GM12878 (cell line): ENCODE data around the gene DFFB. TPM values are rescaled to one million over a fixed set of nuclear protein-coding genes. Genes with fewer than 3 reads are reported as not detected.

ENCODE experiments used
- ATAC-seq: fragments of 200-7000 bp; cut with Tn5 transposase; 3 replicates; pipeline ENCODE4 v1.9.1; 2020; ENCODE audit warnings: mild to moderate bottlenecking, moderate library complexity
- BruUV-seq: library from RNA; stranded (reverse); fragments of 400-500 nt; replicated peaks from 2 replicates; lab custom pipeline; 2021; lab: Mats Ljungman, UMichigan
- CTCF ChIA-PET: fragments of 300-600 bp; sonication (Branson Sonifier 250); formaldehyde crosslinking; extraction: SDS; loops from one replicate; lab custom pipeline; 2021; ENCODE audit warnings: inconsistent platforms; lab: Yijun Ruan, JAX
- POLR2A ChIA-PET: fragments of 350-600 bp; formaldehyde crosslinking; extraction: SDS; loops from one replicate; lab custom pipeline; 2021; ENCODE audit warnings: inconsistent platforms; lab: Charles Lee
- RAD21 ChIA-PET: fragments of 300-600 bp; sonication (Branson Sonifier 250); formaldehyde crosslinking; loops from one replicate; lab custom pipeline; 2023; ENCODE audit warnings: antibody characterized with exemption; ENCODE audit not compliant: unreplicated experiment; lab: Charles Lee
- SMC1A ChIA-PET: fragments of 300-600 bp; sonication (Branson Sonifier 250); formaldehyde crosslinking; loops from one replicate; lab custom pipeline; 2023; ENCODE audit not compliant: unreplicated experiment, uncharacterized antibody; lab: Charles Lee
- DNase-seq: peaks from one replicate; pipeline ENCODE4 v3.0.0-alpha.2; 2011; ENCODE audit warnings: low read depth, low spot score
- FAIRE-seq: peaks from 3 replicates; lab custom pipeline; 2011; peaks lifted over from hg19 to GRCh38; lab: Jason Lieb, UNC
- H2AFZ ChIP-seq: 2 replicates; pipeline ENCODE4 v1.6.0; 2011; ENCODE audit warnings: low read depth, low read length, control low read depth; ENCODE audit not compliant: control insufficient read depth
- H3K27ac ChIP-seq: 2 replicates; pipeline ENCODE4 v1.5.1; 2011; ENCODE audit warnings: control low read depth; ENCODE audit not compliant: control insufficient read depth, insufficient read depth
- H3K27me3 ChIP-seq, 2 experiments: replicated peaks in 1 of 2; 2 replicates each; pipeline versions ENCODE4 v1.6.0 to v1.6.1; 2011; ENCODE audit warnings: low read length in 1 of 2; ENCODE audit not compliant: control insufficient read depth in 2 of 2, insufficient read depth in 2 of 2
- H3K36me3 ChIP-seq, 2 experiments: 2 replicates each; pipeline ENCODE4 v1.5.1; 2011; ENCODE audit warnings: low read length in 1 of 2; ENCODE audit not compliant: control insufficient read depth in 2 of 2, insufficient read depth in 2 of 2
- H3K4me1 ChIP-seq: 2 replicates; pipeline ENCODE4 v1.6.1; 2011; ENCODE audit warnings: mild to moderate bottlenecking, low read length, moderate library complexity, mixed read lengths; ENCODE audit not compliant: control insufficient read depth, insufficient read depth
- H3K4me2 ChIP-seq: 2 replicates; pipeline ENCODE4 v1.6.0; 2011; ENCODE audit warnings: control low read depth; ENCODE audit not compliant: control insufficient read depth, insufficient read depth
- H3K4me3 ChIP-seq: fragments of 200-600 bp; sonication (generic); 2 replicates; pipeline ENCODE4 v1.5.1; 2016
- H3K79me2 ChIP-seq: 2 replicates; pipeline ENCODE4 v1.6.0; 2011; ENCODE audit warnings: low read length; ENCODE audit not compliant: control insufficient read depth, insufficient read depth
- H3K9ac ChIP-seq: 2 replicates; pipeline ENCODE4 v1.8.0; 2011; ENCODE audit warnings: low read length, control low read depth, mixed read lengths; ENCODE audit not compliant: control insufficient read depth, insufficient read depth
- H3K9me3 ChIP-seq: replicated peaks from 3 replicates; pipeline ENCODE4 v1.5.1; 2011; ENCODE audit warnings: mild to moderate bottlenecking, low read length; ENCODE audit not compliant: control insufficient read depth, insufficient read depth
- H4K20me1 ChIP-seq: 2 replicates; pipeline ENCODE4 v1.6.0; 2011; ENCODE audit not compliant: control insufficient read depth, insufficient read depth
- BRCA1 ChIP-seq: IDR thresholded peaks from 2 replicates; pipeline ENCODE4 v1.6.1; 2011; ENCODE audit warnings: low read depth, low read length, improper control_type of control experiment
- CHD2 ChIP-seq: IDR thresholded peaks from 2 replicates; pipeline ENCODE4 v1.6.1; 2011; ENCODE audit warnings: low read depth, low read length, improper control_type of control experiment, borderline replicate concordance
- CREM ChIP-seq: IDR thresholded peaks from 2 replicates; pipeline ENCODE4 v1.6.1; 2014; ENCODE audit warnings: antibody characterized with exemption, low read depth
- FOS ChIP-seq: IDR thresholded peaks from 3 replicates; pipeline ENCODE4 v1.6.1; 2011; ENCODE audit warnings: borderline replicate concordance; ENCODE audit not compliant: insufficient read length; ENCODE audit errors: extremely low read depth
- HDAC6 ChIP-seq: fragments of 200-600 bp; sonication (generic); IDR thresholded peaks from one replicate; pipeline ENCODE4 v1.8.0; 2017; ENCODE audit warnings: antibody characterized with exemption; ENCODE audit not compliant: unreplicated experiment
- IKZF2 ChIP-seq, 2 experiments: fragments of 450-650 bp; IDR thresholded peaks; 2 replicates each; pipeline ENCODE4 v1.6.1; 2017; ENCODE audit warnings: mild to moderate bottlenecking in 2 of 2, moderate library complexity in 2 of 2
- JUND ChIP-seq: IDR thresholded peaks from 2 replicates; pipeline ENCODE4 v1.6.1; 2012; ENCODE audit warnings: low read depth, mild to moderate bottlenecking, low read length, improper control_type of control experiment, moderate library complexity
- MTA3 ChIP-seq: IDR thresholded peaks from 2 replicates; pipeline ENCODE4 v1.6.1; 2012; ENCODE audit warnings: low read length, inconsistent platforms, borderline replicate concordance
- PML ChIP-seq: IDR thresholded peaks from 2 replicates; pipeline ENCODE4 v1.6.1; 2012; ENCODE audit warnings: low read length, inconsistent platforms
- RAD51 ChIP-seq: fragments of 450-650 bp; IDR thresholded peaks from 2 replicates; pipeline ENCODE4 v1.6.1; 2016; ENCODE audit warnings: moderate library complexity, mild to moderate bottlenecking, inconsistent platforms
- RBBP5 ChIP-seq: fragments of 200-600 bp; sonication (generic); conservative IDR thresholded peaks from 2 replicates; pipeline ENCODE4 v1.6.1; 2016
- REST ChIP-seq: IDR thresholded peaks from 2 replicates; pipeline ENCODE4 v1.6.1; 2012; ENCODE audit warnings: mild to moderate bottlenecking, low read depth, low read length
- SUZ12 ChIP-seq: fragments of 200-600 bp; sonication (generic); IDR thresholded peaks from one replicate; pipeline ENCODE4 v1.6.1; 2018; ENCODE audit warnings: antibody characterized with exemption, mild to moderate bottlenecking; ENCODE audit not compliant: unreplicated experiment
- ZBTB40 ChIP-seq: fragments of 450-650 bp; IDR thresholded peaks from 2 replicates; pipeline ENCODE4 v1.6.1; 2016; ENCODE audit warnings: mild to moderate bottlenecking, moderate library complexity, borderline replicate concordance
- ZNF622 ChIP-seq: fragments of 450-650 bp; IDR thresholded peaks from 2 replicates; pipeline ENCODE4 v1.6.1; 2017; ENCODE audit warnings: mild to moderate bottlenecking, inconsistent platforms
- WGBS: methylation state at CpG from one replicate; pipeline ENCODE4 v1.1.6; 2016; ENCODE audit warnings: low lambda C conversion rate; ENCODE audit not compliant: insufficient replicate concordance, insufficient coverage; ENCODE audit errors: missing lambda C conversion rate; 5-methylcytosine and 5-hydroxymethylcytosine counted together
- in situ Hi-C: fragments of 300-500 bp; cut with MboI; formaldehyde crosslinking; loops from 9 replicates; pipeline ENCODE4 v1.14.3; 2018; ENCODE audit warnings: mixed read lengths
- intact Hi-C: fragments of 100-400 bp; cut with micrococcal nuclease; formaldehyde crosslinking; loops from one replicate; pipeline ENCODE4 v1.14.2; 2022; ENCODE audit not compliant: unreplicated experiment
- polyA plus RNA-seq, 11 experiments: library from polyadenylated mRNA; depleted of rRNA in 4 of 11; unstranded in 6 of 11; stranded (reverse) in 5 of 11; fragments of >200 nt; fragmentation: Nextera tagmentation in 4 of 11; fragmentation: Illumina TruSeq in 1 of 11; extraction: Ambion mirVana in 4 of 11; extraction: Trizol in 1 of 11; gene quantifications; 1 replicate in 1 of 11; 2 replicates in 10 of 11; pipeline versions ENCODE4 v1.2.1 to v1.2.3, GENCODE V29; 2011 to 2016; ENCODE audit warnings: inconsistent platforms in 2 of 11, missing spikeins in 2 of 11, low read depth in 1 of 11
- total RNA-seq, 4 experiments: library from RNA; depleted of rRNA in 3 of 4; stranded (reverse); fragments of >200 nt in 3 of 4; fragmentation: Illumina TruSeq in 1 of 4; extraction: Trizol in 1 of 4; gene quantifications; 2 replicates each; pipeline versions ENCODE4 v1.2.1 to v1.2.3, GENCODE V29; 2013 to 2021

DFFB gene
- total and polyA plus RNA-seq, 10 of the 15 experiments (the other 5 are each of a cell fraction or from before 2014, with no cell fraction given): 2.7 to 10.7 (median 6.5) TPM

- TF ChIP-seq ZBTB40 (no peak), ZNF622 (no peak), CHD2 (no peak), RBBP5 (no peak)
These were observed 73.2 kb downstream of the DFFB start (continued) for GRCh38 chr1:3930301-3931006.

GRCh38 chr1:3931007-3931912, 74.0 kb downstream of the DFFB start:
- Histone ChIP-seq H3K27me3 (no peaks in the 10 kb centered on the region), H3K36me3 (no peaks in the 10 kb centered on the region), H3K4me3 (no peak overlapping the region), H3K27ac (no peak overlapping the region), H3K9me3 (peaks cover 2% of the 10 kb centered on the region; the same call in 2 of the 3 replicates), H3K4me1 (no peaks in the 10 kb centered on the region), H2AFZ (no peak overlapping the region), H3K9ac (no peak overlapping the region), H4K20me1 (no peaks in the 10 kb centered on the region), H3K4me2 (no peak overlapping the region), H3K79me2 (no peaks in the 10 kb centered on the region)
- FAIRE-seq (no peak), ATAC-seq (no peak), DNase-seq (no peak)
- RAD21 ChIA-PET: no interaction called here
- WGBS: 49% methylated on average over 16 of the region's 17 CpGs
- in situ Hi-C loops (no loop called here), intact Hi-C loops (no loop called here)
- SMC1A ChIA-PET: no interaction called here
- CTCF ChIA-PET: no interaction called here
- no TSS peak for BruUV-seq
- POLR2A ChIA-PET: no interaction called here
- TF ChIP-seq FOS (no peak), REST (no peak), BRCA1 (no peak), PML (no peak), HDAC6 (no peak), JUND (no peak), CREM (no peak), RAD51 (no peak), SUZ12 (no peak), IKZF2 (IDR thresholded peaks at IDR 0.05) (no peak), MTA3 (no peak)
